Osteoblast (primary cell): ENCODE results near the gene APCDD1. TPM values are rescaled to one million over a fixed set of nuclear protein-coding genes. Genes with fewer than 3 reads are reported as not detected.

Experiments
- DNase-seq: peaks from one replicate; pipeline ENCODE4 v3.0.0; 2011; ENCODE audit warnings: low spot score, mixed read lengths; ENCODE audit not compliant: insufficient read length; ENCODE audit errors: missing footprints
- H2AFZ ChIP-seq: 2 replicates; pipeline ENCODE4 v1.6.0; 2011; ENCODE audit warnings: mild to moderate bottlenecking, low read length
- H3K27ac ChIP-seq: 2 replicates; pipeline ENCODE4 v1.5.1; 2011; ENCODE audit warnings: mild to moderate bottlenecking, low read depth, low read length, moderate library complexity
- H3K27me3 ChIP-seq: 2 replicates; pipeline ENCODE4 v1.6.0; 2012; ENCODE audit warnings: mild to moderate bottlenecking, control low read depth, inconsistent platforms, low read length, moderate library complexity; ENCODE audit not compliant: insufficient read depth
- H3K36me3 ChIP-seq: 2 replicates; pipeline ENCODE4 v1.5.1; 2011; ENCODE audit warnings: mild to moderate bottlenecking, low read length, control low read depth, moderate library complexity; ENCODE audit not compliant: insufficient read depth
- H3K4me1 ChIP-seq: 2 replicates; pipeline ENCODE4 v1.5.1; 2011; ENCODE audit warnings: mild to moderate bottlenecking, low read length, control low read depth, moderate library complexity; ENCODE audit not compliant: insufficient read depth
- H3K4me2 ChIP-seq: 2 replicates; pipeline ENCODE4 v1.6.0; 2011; ENCODE audit warnings: mild to moderate bottlenecking, low read length; ENCODE audit not compliant: insufficient read depth
- H3K4me3 ChIP-seq: fragments of 200-600 bp; sonication (generic); 3 replicates; pipeline ENCODE4 v1.5.1; 2012; ENCODE audit warnings: mild to moderate bottlenecking, low read length, inconsistent platforms; ENCODE audit not compliant: insufficient read depth
- H3K79me2 ChIP-seq: 2 replicates; pipeline ENCODE4 v1.6.0; 2012; ENCODE audit warnings: mild to moderate bottlenecking, low read length, control low read depth, inconsistent platforms; ENCODE audit not compliant: insufficient read depth
- H3K9me3 ChIP-seq: 2 replicates; pipeline ENCODE4 v1.5.1; 2011; ENCODE audit warnings: low read depth, low read length, control low read depth
- H4K20me1 ChIP-seq: 2 replicates; pipeline ENCODE4 v1.6.0; 2012; ENCODE audit warnings: mild to moderate bottlenecking, low read length, control low read depth; ENCODE audit not compliant: insufficient read depth
- total RNA-seq: library from RNA; depleted of rRNA; stranded (reverse); fragments of >200 nt; gene quantifications from 2 replicates; pipeline ENCODE4 v1.2.3, GENCODE V29; 2012
- TF ChIP-seq, protein P1 (sequence below): IDR thresholded peaks from 2 replicates; pipeline ENCODE4 v1.5.1; 2011; ENCODE audit warnings: mild to moderate bottlenecking, low read depth, low read length, moderate library complexity; ENCODE audit errors: extremely low read depth

The APCDD1 gene
- total RNA-seq, 1 donor: 3.3 TPM

DNA sequence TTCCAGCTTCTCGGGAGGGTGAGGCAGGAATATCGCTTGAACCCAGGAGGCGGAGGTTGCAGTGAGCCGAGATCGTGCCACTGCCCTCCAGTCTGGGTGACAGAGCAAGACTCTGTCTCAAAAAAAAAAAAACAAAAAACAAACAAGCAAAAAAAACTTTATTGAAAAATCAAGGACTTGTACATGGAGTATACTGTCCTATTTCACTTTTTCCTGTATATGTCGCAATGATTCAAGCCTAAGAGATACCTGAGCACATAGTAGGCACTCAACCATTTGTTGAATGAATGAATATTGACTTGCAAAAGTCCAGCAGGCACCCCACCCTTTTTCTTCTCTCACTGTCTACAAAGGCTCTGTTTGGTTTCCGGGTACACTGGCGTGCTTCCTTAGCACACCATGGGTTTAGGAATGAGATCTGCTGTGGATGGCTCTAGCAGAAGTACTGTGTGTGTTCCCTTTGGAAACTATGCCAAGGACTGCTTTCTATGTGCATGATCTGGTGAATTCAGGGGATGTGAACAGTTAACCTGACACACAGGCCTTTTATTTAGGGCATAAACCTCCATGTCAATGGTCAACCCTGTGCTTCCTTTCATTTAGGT is 6.1 kb downstream of the APCDD1 start:
- no peak for DNase-seq
- Histone ChIP-seq H3K4me2 (no peak overlapping the region), H3K9me3 (no peaks in the 10 kb centered on the region), H3K79me2 (no peaks in the 10 kb centered on the region), H3K36me3 (no peaks in the 10 kb centered on the region), H3K27ac (no peak overlapping the region), H3K4me1 (no peaks in the 10 kb centered on the region), H3K4me3 (no peak overlapping the region), H4K20me1 (no peaks in the 10 kb centered on the region), H2AFZ (no peak overlapping the region), H3K27me3 (peaks cover 34% of the 10 kb centered on the region)
- TF ChIP-seq, protein P1, sequence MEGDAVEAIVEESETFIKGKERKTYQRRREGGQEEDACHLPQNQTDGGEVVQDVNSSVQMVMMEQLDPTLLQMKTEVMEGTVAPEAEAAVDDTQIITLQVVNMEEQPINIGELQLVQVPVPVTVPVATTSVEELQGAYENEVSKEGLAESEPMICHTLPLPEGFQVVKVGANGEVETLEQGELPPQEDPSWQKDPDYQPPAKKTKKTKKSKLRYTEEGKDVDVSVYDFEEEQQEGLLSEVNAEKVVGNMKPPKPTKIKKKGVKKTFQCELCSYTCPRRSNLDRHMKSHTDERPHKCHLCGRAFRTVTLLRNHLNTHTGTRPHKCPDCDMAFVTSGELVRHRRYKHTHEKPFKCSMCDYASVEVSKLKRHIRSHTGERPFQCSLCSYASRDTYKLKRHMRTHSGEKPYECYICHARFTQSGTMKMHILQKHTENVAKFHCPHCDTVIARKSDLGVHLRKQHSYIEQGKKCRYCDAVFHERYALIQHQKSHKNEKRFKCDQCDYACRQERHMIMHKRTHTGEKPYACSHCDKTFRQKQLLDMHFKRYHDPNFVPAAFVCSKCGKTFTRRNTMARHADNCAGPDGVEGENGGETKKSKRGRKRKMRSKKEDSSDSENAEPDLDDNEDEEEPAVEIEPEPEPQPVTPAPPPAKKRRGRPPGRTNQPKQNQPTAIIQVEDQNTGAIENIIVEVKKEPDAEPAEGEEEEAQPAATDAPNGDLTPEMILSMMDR: no peak

DNA sequence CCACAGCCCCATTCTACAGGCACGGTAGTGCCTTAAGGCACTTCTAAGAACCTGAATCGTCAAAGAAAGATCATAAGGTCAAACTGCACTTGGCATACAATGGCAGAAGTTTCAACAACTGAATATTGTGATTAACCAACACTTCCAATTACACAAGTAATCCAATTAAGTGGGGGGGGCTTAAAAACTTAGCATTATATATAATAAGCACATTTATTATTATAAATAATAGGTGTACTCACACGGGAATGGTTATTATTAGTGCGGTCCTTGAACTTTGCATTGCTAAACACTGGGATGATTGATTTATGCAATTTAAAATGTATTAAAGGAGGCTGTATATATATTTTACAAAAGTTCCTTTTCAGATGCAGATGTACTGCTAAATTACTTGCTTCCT is 7.6 kb downstream of the APCDD1 start:
- Histone ChIP-seq H3K4me1 (no peaks in the 10 kb centered on the region), H2AFZ (no peak overlapping the region), H3K79me2 (no peaks in the 10 kb centered on the region)

DNA sequence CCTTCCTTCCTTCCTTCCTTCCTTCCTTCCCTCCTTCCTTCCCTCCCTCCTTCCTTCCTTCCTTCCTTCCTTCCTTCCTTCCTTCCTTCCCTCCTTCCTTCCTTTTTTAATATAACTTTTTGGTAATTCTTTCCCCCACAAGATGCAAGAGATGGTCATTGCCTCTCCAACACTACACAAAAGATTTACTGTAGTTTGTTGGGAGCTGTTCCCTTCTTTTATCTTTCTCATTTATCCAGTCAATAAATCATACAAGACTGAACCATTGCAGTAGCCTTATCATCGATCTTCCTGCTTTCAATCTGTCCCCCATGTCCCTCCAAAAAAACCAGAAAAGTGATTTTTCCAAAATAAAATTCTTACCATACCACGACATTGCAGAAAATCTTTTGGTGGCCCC is 8.2 kb downstream of the APCDD1 start:
- Histone ChIP-seq H3K4me3 (no peak overlapping the region), H3K36me3 (no peaks in the 10 kb centered on the region), H3K27me3 (peaks cover 15% of the 10 kb centered on the region), H3K4me2 (no peak overlapping the region), H4K20me1 (no peaks in the 10 kb centered on the region), H3K9me3 (no peaks in the 10 kb centered on the region), H3K27ac (no peak overlapping the region), H3K4me1 (no peaks in the 10 kb centered on the region), H2AFZ (no peak overlapping the region), H3K79me2 (no peaks in the 10 kb centered on the region)
- TF ChIP-seq, protein P1: no peak
- no peak for DNase-seq

More for the DNA sequence above, 7.6 kb downstream of the APCDD1 start:
- Histone ChIP-seq H3K4me2 (no peak overlapping the region), H3K9me3 (no peaks in the 10 kb centered on the region), H3K36me3 (no peaks in the 10 kb centered on the region), H3K4me3 (no peak overlapping the region), H3K27ac (no peak overlapping the region), H3K27me3 (peaks cover 19% of the 10 kb centered on the region), H4K20me1 (no peaks in the 10 kb centered on the region)
- TF ChIP-seq, protein P1: no peak
- DNase-seq: no peak

DNA sequence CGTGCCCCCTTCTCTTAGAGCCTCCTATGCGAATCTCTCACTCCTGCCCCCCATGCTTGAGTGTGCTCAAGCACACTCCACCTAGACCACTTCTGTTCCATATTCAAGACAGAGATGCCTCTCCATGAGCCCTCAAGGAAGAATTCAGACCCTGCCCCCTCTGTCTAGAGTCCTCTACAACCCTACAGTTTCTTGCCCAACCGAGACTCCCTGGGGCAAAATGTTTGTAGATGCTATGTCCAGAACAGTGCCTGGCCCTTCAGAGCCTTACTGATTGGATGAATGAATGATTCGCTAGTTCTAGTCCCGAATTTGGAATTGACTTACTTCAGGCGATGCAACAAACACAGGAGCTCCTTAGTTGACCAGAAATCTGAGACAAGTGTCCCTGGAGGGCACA is 8.7 kb downstream of the APCDD1 start:
- H3K9me3 ChIP-seq: no peaks in the 10 kb centered on the region
- no peak overlapping the region for H3K4me3 ChIP-seq
- TF ChIP-seq, protein P1: no peak
- H3K4me1 ChIP-seq: no peaks in the 10 kb centered on the region
- H3K27ac ChIP-seq: no peak overlapping the region
- peaks cover 10% of the 10 kb centered on the region for H3K27me3 ChIP-seq
- no peaks in the 10 kb centered on the region for H3K79me2 ChIP-seq
- H4K20me1 ChIP-seq: no peaks in the 10 kb centered on the region
- DNase-seq: no peak
- H2AFZ ChIP-seq: no peak overlapping the region
- H3K36me3 ChIP-seq: no peaks in the 10 kb centered on the region
- H3K4me2 ChIP-seq: no peak overlapping the region
